Measurements from ENCODE around the gene RIMKLA.

RIMKLA gene

DNA sequence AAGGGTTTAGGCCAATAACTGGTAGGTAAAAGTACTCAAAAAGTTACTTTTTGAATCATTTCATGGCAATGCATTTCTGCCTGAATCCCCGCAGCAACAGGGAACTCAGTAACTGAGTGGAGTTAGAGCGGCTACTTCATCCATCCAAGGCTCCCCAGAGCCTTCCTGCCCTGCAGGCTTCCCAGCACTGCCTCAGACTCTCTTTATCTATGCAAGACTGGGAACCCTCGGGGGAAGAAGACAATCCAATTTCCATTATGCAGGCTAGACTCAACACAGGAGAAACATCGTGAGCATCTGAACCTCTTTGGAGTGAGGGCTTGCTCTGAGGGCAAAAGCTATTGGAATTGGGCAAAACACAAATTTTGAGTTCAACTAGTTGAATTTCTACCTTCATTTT lies 52.1 kb downstream of the RIMKLA start:
- TF ChIP-seq, protein P1, sequence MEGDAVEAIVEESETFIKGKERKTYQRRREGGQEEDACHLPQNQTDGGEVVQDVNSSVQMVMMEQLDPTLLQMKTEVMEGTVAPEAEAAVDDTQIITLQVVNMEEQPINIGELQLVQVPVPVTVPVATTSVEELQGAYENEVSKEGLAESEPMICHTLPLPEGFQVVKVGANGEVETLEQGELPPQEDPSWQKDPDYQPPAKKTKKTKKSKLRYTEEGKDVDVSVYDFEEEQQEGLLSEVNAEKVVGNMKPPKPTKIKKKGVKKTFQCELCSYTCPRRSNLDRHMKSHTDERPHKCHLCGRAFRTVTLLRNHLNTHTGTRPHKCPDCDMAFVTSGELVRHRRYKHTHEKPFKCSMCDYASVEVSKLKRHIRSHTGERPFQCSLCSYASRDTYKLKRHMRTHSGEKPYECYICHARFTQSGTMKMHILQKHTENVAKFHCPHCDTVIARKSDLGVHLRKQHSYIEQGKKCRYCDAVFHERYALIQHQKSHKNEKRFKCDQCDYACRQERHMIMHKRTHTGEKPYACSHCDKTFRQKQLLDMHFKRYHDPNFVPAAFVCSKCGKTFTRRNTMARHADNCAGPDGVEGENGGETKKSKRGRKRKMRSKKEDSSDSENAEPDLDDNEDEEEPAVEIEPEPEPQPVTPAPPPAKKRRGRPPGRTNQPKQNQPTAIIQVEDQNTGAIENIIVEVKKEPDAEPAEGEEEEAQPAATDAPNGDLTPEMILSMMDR (IDR thresholded peaks at IDR 0.05; ENCODE audit: low read depth, low read length): no peak
- TF ChIP-seq MYC (IDR thresholded peaks at IDR 0.05; ENCODE audit: low read depth, low read length) (no peak), POLR2A (IDR thresholded peaks at IDR 0.05; ENCODE audit: extremely low read depth, insufficient read length) (no peak)
- TF ChIP-seq, protein P2, sequence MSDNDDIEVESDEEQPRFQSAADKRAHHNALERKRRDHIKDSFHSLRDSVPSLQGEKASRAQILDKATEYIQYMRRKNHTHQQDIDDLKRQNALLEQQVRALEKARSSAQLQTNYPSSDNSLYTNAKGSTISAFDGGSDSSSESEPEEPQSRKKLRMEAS (IDR thresholded peaks at IDR 0.05; ENCODE audit: low read depth, low read length): no peak
- no peak for DNase-seq (ENCODE audit: low read depth)
- no peak overlapping the region for H3K4me3 ChIP-seq (ENCODE audit: low read depth, low read length)

DNA sequence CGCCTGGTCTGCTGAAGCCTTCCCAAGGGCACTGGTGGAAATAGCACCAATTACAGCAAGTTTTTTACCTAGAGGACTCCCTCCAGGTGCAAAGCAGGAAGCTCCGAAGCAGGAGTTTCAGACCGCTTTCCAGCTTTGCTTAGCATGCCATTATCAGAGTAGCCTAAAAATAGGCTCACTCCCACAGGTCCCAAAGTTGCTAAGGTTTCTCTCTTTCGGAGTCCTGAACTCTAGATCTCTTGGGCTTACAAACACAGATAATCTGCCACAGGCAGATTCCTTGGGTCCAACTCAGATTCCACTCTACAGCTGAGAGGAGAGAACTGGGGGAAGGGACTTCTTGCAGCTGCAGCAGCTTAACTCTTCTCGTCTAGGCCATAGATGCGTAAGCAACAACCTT lies 52.8 kb downstream of the RIMKLA start:
- H3K4me3 ChIP-seq (ENCODE audit: low read depth, low read length): no peak overlapping the region
- DNase-seq (ENCODE audit: low read depth): no peak
- TF ChIP-seq MYC (IDR thresholded peaks at IDR 0.05; ENCODE audit: low read depth, low read length) (no peak), POLR2A (IDR thresholded peaks at IDR 0.05; ENCODE audit: extremely low read depth, insufficient read length) (no peak)
- TF ChIP-seq, protein P1 (IDR thresholded peaks at IDR 0.05; ENCODE audit: low read depth, low read length): no peak
- TF ChIP-seq, protein P2 (IDR thresholded peaks at IDR 0.05; ENCODE audit: low read depth, low read length): no peak

DNA sequence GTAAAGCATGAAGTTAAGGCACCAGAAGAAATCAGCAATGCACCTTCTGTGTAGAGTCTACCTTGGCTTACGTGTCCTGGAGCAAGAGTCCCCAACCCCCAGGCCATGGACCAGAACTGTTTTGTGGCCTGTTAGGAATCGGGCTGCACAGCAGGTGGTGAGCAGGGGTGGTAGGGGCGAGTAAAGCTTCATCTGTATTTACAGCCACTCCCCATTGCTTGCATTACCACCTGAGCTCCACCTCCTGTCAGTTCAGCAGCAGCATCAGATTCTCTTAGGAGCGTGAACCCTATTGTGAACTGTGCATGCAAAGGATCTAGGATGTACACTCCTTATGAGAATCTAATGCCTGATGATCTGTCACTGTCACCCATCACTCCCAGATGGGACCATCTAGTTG lies 53.7 kb downstream of the RIMKLA start:
- H3K4me3 ChIP-seq (ENCODE audit: low read depth, low read length): no peak overlapping the region
- DNase-seq (ENCODE audit: low read depth): no peak
- TF ChIP-seq, protein P2 (IDR thresholded peaks at IDR 0.05; ENCODE audit: low read depth, low read length): no peak
- TF ChIP-seq MYC (IDR thresholded peaks at IDR 0.05; ENCODE audit: low read depth, low read length): no peak

DNA sequence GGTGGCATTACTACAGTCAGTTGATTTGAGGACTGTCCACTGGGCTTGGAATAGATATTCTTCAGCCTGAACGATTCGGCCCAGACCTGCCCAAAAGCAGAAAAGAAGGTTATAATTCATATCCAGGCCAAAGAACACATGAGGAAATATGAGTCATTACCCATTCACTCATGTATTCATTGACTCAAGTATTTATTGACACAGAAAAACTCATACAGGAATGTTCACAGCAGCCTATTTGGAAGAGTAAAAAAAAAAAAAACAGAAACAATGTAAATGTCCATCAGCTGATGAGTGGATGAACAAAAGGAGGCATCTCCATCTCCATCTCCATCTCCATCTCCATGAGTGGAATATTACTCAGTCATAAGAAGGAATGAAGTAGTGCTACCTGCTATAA lies 59.3 kb downstream of the RIMKLA start:
- no peak for DNase-seq (ENCODE audit: low read depth)
- no peak overlapping the region for H3K4me3 ChIP-seq (ENCODE audit: low read depth, low read length)
- TF ChIP-seq MYC (IDR thresholded peaks at IDR 0.05; ENCODE audit: low read depth, low read length): no peak
- TF ChIP-seq, protein P1 (IDR thresholded peaks at IDR 0.05; ENCODE audit: low read depth, low read length): no peak
- TF ChIP-seq, protein P2 (IDR thresholded peaks at IDR 0.05; ENCODE audit: low read depth, low read length): no peak
- TF ChIP-seq POLR2A (IDR thresholded peaks at IDR 0.05; ENCODE audit: extremely low read depth, insufficient read length): no peak

DNA sequence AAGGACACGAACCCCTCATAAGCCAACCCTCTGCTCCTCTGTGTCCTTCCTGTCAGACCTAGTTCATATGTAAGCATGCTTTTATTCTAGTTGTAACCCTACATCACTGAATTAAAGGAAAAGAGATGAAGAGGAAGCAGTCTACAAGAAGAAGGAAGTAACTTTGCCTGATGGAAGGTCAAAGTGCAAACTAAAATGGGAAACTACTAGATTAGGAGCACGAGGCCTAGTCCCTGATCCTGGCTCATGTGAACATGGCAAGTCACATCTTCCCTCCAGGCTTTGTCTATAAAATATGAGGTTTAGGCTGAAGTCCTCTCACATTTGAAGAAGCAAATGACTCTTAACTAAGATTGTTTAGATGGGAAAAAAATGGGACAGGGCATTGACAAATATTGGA lies 62.1 kb downstream of the RIMKLA start:
- TF ChIP-seq MYC (IDR thresholded peaks at IDR 0.05; ENCODE audit: low read depth, low read length) (no peak), POLR2A (IDR thresholded peaks at IDR 0.05; ENCODE audit: extremely low read depth, insufficient read length) (no peak)
- TF ChIP-seq, protein P1 (IDR thresholded peaks at IDR 0.05; ENCODE audit: low read depth, low read length): no peak
- TF ChIP-seq, protein P2 (IDR thresholded peaks at IDR 0.05; ENCODE audit: low read depth, low read length): no peak
- DNase-seq (ENCODE audit: low read depth): peak; percentile 23

DNA sequence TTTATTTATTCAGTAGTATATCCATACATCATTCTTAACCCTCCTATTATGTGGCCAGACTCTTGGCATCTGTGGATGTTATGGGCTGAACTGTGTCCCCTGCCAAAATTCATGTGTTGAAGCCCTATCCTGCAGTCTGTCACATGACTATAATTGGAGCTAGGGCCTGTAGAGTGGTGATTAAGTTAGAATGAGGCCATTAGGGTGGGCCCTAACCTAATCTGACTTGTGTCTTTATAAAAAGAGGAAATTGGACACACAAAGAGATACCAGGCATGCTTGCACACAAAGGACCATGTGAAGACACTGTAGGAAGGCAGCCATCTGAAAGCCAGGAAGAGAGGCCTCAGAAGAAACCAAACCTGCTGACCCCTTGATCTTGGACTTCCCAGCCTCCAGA lies 68.7 kb downstream of the RIMKLA start:
- no peak overlapping the region for H3K4me3 ChIP-seq (ENCODE audit: low read depth, low read length)
- TF ChIP-seq, protein P1 (IDR thresholded peaks at IDR 0.05; ENCODE audit: low read depth, low read length): no peak
- TF ChIP-seq MYC (IDR thresholded peaks at IDR 0.05; ENCODE audit: low read depth, low read length): no peak
- TF ChIP-seq, protein P2 (IDR thresholded peaks at IDR 0.05; ENCODE audit: low read depth, low read length): no peak
- no peak for TF ChIP-seq POLR2A (IDR thresholded peaks at IDR 0.05; ENCODE audit: extremely low read depth, insufficient read length)
- peak; percentile 17 for DNase-seq (ENCODE audit: low read depth)

More for the DNA sequence above, 62.1 kb downstream of the RIMKLA start:
- H3K4me3 ChIP-seq (ENCODE audit: low read depth, low read length): no peak overlapping the region
